Prostate gland (tissue), 2 donors: ENCODE results near the gene CHIT1. TPM values are rescaled to one million over a fixed set of nuclear protein-coding genes. Genes with fewer than 3 reads are reported as not detected.

Source experiments
- DNase-seq: peaks from one replicate; pipeline ENCODE4 v3.0.0-alpha.2; 2019; ENCODE audit warnings: low spot score
- H3K27ac ChIP-seq, 2 donors: fragments of 200-600 bp; sonication (generic); 2 replicates each; pipeline ENCODE4 v1.5.1; 2017 to 2019
- H3K27me3 ChIP-seq: fragments of 200-600 bp; sonication (generic); replicated peaks from 2 replicates; pipeline ENCODE4 v1.5.1; 2019; ENCODE audit not compliant: insufficient read depth
- H3K36me3 ChIP-seq, 2 donors: fragments of 200-600 bp; sonication (generic); 1 replicate in 1 of 2; 2 replicates in 1 of 2; pipeline versions ENCODE4 v1.5.1 to v1.8.1; 2017 to 2019
- H3K4me1 ChIP-seq: fragments of 200-600 bp; sonication (generic); replicated peaks from 2 replicates; pipeline ENCODE4 v1.5.1; 2019
- H3K4me3 ChIP-seq, 2 donors: fragments of 200-600 bp; sonication (generic); 2 replicates each; pipeline ENCODE4 v1.5.1; 2017 to 2019
- H3K9me3 ChIP-seq: fragments of 200-600 bp; sonication (generic); 2 replicates; pipeline ENCODE4 v1.5.1; 2017
- POLR2A ChIP-seq: fragments of 450-650 bp; IDR thresholded peaks from one replicate; pipeline ENCODE4 v1.6.1; 2016; ENCODE audit warnings: antibody characterized with exemption, mild to moderate bottlenecking
- POLR2AphosphoS5 ChIP-seq: sonication (generic); formaldehyde crosslinking; IDR thresholded peaks from one replicate; pipeline ENCODE4 v1.6.1; 2017; ENCODE audit warnings: antibody characterized with exemption
- WGBS: methylation state at CpG from one replicate; pipeline ENCODE4 v1.1.5; 2018; 5-methylcytosine and 5-hydroxymethylcytosine counted together
- intact Hi-C: fragments of 100-400 bp; cut with DNase I; formaldehyde crosslinking; loops from one replicate; pipeline ENCODE4 v1.14.2; 2022
- total RNA-seq, 2 donors: library from RNA; depleted of rRNA; stranded (reverse); fragments of >200 nt; gene quantifications; one replicate each; pipeline ENCODE4 v1.1.0, GENCODE V29; 2016
- TF ChIP-seq, protein P1 (sequence below), 4 experiments: fragments of 200-600 bp in 2 of 4; fragments of 450-650 bp in 2 of 4; sonication (generic) in 2 of 4; IDR thresholded peaks; 1 replicate in 3 of 4; 2 replicates in 1 of 4; pipeline ENCODE4 v1.5.1; 2016 to 2019; ENCODE audit warnings: antibody characterized with exemption in 4 of 4, mild to moderate bottlenecking in 2 of 4, moderate library complexity in 2 of 4

The CHIT1 gene
- total RNA-seq, 2 donors from 2014 or later, result 1.5 TPM; not detected in 1

DNA sequence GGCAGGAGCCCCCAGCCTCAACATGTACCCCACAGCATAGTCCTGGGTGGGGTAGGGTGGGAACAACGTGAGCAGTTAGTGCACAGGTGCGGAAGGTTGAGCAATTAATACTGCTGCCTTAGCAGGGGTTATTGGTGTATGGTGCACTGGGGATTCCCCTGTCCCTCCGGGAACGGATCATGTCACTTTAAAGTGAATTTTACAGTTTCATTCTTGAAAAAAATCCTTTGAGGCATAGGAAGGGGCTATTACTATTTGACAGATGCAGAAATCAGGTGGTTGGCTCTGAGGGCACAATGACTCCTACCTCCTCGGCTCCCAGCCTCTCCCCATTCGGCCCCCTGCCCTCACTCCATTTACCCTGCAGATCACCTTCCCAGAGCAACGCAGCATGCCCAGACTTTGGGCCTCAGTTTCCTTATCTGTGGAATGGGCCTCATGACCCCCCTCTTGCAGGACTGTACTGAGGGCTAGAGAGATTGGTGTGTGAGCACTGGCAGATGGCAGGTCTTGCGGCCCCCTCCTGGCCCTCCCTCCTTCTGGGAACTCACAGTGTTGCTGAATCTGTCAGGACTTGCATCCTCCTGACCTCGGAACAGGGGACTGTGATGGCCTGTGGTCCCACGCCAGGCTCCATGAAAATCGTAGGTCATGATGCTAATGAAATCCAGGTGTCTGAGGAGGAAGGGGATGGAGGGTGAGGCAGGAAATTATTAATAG, 48.7 kb downstream of the CHIT1 start:
- H3K27me3 ChIP-seq, result no peaks in the 10 kb centered on the region
- 55% methylated on average over 11 of the region's 11 CpGs for WGBS
- intact Hi-C loops, result no loop called here
- no peak overlapping the region for H3K4me3 ChIP-seq
- no peak overlapping the region for H3K27ac ChIP-seq
- H3K36me3 ChIP-seq, result no peaks in the 10 kb centered on the region
- no peak for TF ChIP-seq POLR2AphosphoS5
- TF ChIP-seq, protein P1, sequence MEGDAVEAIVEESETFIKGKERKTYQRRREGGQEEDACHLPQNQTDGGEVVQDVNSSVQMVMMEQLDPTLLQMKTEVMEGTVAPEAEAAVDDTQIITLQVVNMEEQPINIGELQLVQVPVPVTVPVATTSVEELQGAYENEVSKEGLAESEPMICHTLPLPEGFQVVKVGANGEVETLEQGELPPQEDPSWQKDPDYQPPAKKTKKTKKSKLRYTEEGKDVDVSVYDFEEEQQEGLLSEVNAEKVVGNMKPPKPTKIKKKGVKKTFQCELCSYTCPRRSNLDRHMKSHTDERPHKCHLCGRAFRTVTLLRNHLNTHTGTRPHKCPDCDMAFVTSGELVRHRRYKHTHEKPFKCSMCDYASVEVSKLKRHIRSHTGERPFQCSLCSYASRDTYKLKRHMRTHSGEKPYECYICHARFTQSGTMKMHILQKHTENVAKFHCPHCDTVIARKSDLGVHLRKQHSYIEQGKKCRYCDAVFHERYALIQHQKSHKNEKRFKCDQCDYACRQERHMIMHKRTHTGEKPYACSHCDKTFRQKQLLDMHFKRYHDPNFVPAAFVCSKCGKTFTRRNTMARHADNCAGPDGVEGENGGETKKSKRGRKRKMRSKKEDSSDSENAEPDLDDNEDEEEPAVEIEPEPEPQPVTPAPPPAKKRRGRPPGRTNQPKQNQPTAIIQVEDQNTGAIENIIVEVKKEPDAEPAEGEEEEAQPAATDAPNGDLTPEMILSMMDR (IDR thresholded peaks at IDR 0.05), result no peak
- TF ChIP-seq POLR2A, result no peak
- no peak for DNase-seq
- no peaks in the 10 kb centered on the region for H3K9me3 ChIP-seq
- H3K4me1 ChIP-seq, result no peaks in the 10 kb centered on the region

DNA sequence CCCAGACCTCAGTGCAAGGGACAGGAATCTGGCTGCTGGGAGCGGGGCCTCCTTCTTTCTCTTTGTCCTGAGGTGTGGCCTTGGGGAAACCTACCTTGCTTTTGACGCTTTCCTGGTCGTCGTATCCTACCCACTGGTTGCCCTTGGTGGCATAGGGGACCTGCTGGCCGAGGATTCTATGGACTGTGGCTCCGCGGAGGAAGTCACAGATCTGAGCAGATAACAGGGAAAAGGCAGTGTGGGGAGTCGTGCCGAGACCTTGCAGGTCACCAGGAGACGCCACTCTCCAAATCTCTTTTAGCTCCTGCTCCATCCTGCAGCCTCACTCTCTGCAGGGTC, 49.8 kb downstream of the CHIT1 start:
- Histone ChIP-seq H3K4me3 (no peak overlapping the region), H3K27me3 (no peaks in the 10 kb centered on the region), H3K9me3 (no peaks in the 10 kb centered on the region), H3K27ac (no peak overlapping the region), H3K4me1 (no peaks in the 10 kb centered on the region), H3K36me3 (no peaks in the 10 kb centered on the region)
- intact Hi-C loops, result no loop called here
- no peak for TF ChIP-seq POLR2A
- TF ChIP-seq POLR2AphosphoS5, result no peak
- TF ChIP-seq, protein P1 (IDR thresholded peaks at IDR 0.05), result no peak
- WGBS, result 94% methylated on average over 10 of the region's 10 CpGs
- DNase-seq, result no peak

DNA sequence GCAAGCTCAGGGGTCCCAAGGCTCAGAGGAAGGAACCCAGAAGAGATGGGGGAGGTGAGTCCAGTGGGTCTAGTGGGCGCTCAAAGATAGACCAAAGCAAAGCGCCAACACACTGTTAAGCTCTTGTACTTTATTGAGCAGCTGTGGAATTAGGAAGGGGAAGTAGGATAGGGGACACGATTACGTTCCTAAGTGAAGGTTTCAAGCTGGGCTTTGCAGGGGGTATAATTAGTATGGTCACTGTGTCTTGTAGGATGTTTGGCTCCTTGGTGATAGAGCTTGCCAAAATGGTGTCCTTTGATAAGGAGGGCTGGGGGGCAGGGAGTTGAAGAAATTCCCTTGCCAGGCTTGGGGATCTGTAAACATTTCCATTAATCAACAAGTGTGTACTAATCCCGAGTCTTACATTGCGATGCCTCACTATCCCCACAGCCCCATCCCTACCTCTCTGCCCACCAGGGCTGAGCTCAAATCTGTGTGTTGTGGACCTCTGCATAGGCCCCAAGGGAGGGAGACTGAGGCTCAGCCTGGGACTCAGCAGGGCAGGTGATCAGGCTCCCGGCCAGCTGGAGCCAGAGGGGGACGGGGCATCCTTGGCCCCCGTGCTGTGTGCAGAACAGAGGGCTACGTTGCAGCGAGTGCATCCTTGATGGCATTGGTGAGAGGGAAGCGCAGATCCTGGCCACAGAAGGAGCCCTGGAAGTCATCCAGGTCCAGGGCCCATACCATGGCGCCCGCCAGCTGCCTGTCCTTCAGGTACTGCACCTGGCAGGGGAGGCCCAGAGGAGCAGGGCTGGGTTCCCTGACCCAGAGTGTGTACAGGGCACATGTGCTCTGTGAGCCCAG, 50.4 kb downstream of the CHIT1 start:
- WGBS, result 94% methylated on average over 14 of the region's 14 CpGs
- Histone ChIP-seq H3K27me3 (no peaks in the 10 kb centered on the region), H3K27ac (no peak overlapping the region), H3K36me3 (no peaks in the 10 kb centered on the region), H3K9me3 (no peaks in the 10 kb centered on the region), H3K4me1 (no peaks in the 10 kb centered on the region), H3K4me3 (no peak overlapping the region)
- intact Hi-C loops, result no loop called here
- TF ChIP-seq, protein P1 (IDR thresholded peaks at IDR 0.05), result no peak
- TF ChIP-seq POLR2A (no peak), POLR2AphosphoS5 (no peak)
- no peak for DNase-seq

DNA sequence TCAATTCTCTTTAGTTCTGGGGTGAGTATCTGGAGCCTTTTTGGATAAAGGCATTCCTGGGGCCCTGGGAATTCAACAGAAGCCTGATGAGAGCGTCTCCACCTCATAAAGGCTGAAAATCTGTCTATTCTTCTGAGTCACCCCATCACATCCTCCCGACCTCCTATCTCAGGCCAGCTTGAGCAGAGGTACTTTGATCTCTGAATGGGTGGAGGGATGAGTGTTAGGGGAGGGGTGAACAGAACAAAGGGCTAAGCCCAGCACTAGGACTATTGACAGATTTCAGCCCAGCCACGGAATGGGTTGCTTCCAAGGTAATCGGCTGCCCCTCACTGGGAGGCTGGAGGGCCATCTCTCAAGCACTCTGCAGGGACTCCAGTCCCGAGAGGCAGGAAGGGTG, 51.4 kb downstream of the CHIT1 start:
- 78% methylated on average over 5 of the region's 5 CpGs for WGBS
- no peaks in the 10 kb centered on the region for H3K4me1 ChIP-seq
- H3K36me3 ChIP-seq, result no peaks in the 10 kb centered on the region
- no peak overlapping the region for H3K27ac ChIP-seq
- no peak for DNase-seq
- H3K4me3 ChIP-seq, result no peak overlapping the region
- TF ChIP-seq POLR2AphosphoS5, result no peak
- TF ChIP-seq, protein P1 (IDR thresholded peaks at IDR 0.05), result no peak
- TF ChIP-seq POLR2A, result no peak
- no peaks in the 10 kb centered on the region for H3K27me3 ChIP-seq
- intact Hi-C loops, result no loop called here
- no peaks in the 10 kb centered on the region for H3K9me3 ChIP-seq
